Panc1 (cell line): ENCODE data around the gene MARK4. TPM values are rescaled to one million over a fixed set of nuclear protein-coding genes. Genes with fewer than 3 reads are reported as not detected.

Experiments
- ATAC-seq: fragments of 200-7000 bp; cut with Tn5 transposase; 2 replicates; pipeline ENCODE4 v1.9.1; 2020; ENCODE audit warnings: mild to moderate bottlenecking, moderate library complexity
- BruUV-seq: library from RNA; stranded (reverse); fragments of 400-500 nt; replicated peaks from 2 replicates; lab custom pipeline; 2021; lab: Mats Ljungman, UMichigan
- CTCF ChIA-PET: fragments of 300-600 bp; sonication (Branson Sonifier 250); formaldehyde crosslinking; loops from one replicate; lab custom pipeline; 2022; ENCODE audit warnings: antibody characterized with exemption; lab: Charles Lee
- POLR2A ChIA-PET: fragments of 300-600 bp; sonication (Branson Sonifier 250); formaldehyde crosslinking; loops from one replicate; lab custom pipeline; 2022; ENCODE audit warnings: antibody characterized with exemption; lab: Charles Lee
- DNase-seq: peaks from one replicate; pipeline ENCODE4 v3.0.0-alpha.2; 2010; ENCODE audit warnings: low read depth, low spot score
- H3K27ac ChIP-seq: 2 replicates; pipeline ENCODE4 v1.5.1; 2011; ENCODE audit warnings: mild to moderate bottlenecking, low read length, inconsistent platforms
- H3K27me3 ChIP-seq: fragments of 200-500 bp; sonication (Bioruptor generic); 2 replicates; pipeline ENCODE4 v1.6.0; 2014; ENCODE audit warnings: low read length, inconsistent platforms; ENCODE audit not compliant: control insufficient read depth, insufficient read depth
- H3K36me3 ChIP-seq: fragments of 200-500 bp; sonication (Bioruptor generic); 2 replicates; pipeline ENCODE4 v1.5.1; 2014; ENCODE audit warnings: inconsistent platforms, mild to moderate bottlenecking, low read length, moderate library complexity; ENCODE audit not compliant: control insufficient read depth, insufficient read depth
- H3K4me1 ChIP-seq: 2 replicates; pipeline ENCODE4 v1.5.1; 2011; ENCODE audit warnings: inconsistent platforms, mild to moderate bottlenecking, low read length, moderate library complexity; ENCODE audit not compliant: control insufficient read depth, insufficient read depth
- H3K4me3 ChIP-seq, 2 experiments: 2 replicates each; pipeline ENCODE4 v1.5.1; 2011 to 2012; ENCODE audit warnings: low read depth in 2 of 2, low read length in 2 of 2, mild to moderate bottlenecking in 2 of 2, inconsistent platforms in 1 of 2, moderate library complexity in 1 of 2
- H3K9me3 ChIP-seq: fragments of 200-500 bp; sonication (Bioruptor generic); 2 replicates; pipeline ENCODE4 v1.5.1; 2014; ENCODE audit warnings: low read depth, mild to moderate bottlenecking, inconsistent platforms, low read length, moderate library complexity; ENCODE audit not compliant: control insufficient read depth, insufficient read depth
- POLR2AphosphoS5 ChIP-seq: IDR thresholded peaks from 2 replicates; pipeline ENCODE4 v1.6.1; 2012; ENCODE audit warnings: mild to moderate bottlenecking, low read depth, low read length, moderate library complexity
- SIN3A ChIP-seq: IDR thresholded peaks from 2 replicates; pipeline ENCODE4 v1.6.1; 2012; ENCODE audit warnings: low read depth, mild to moderate bottlenecking, low read length, moderate library complexity, borderline replicate concordance; ENCODE audit not compliant: insufficient read depth
- TCF7L2 ChIP-seq: IDR thresholded peaks from 2 replicates; pipeline ENCODE4 v1.6.1; 2011; ENCODE audit warnings: mild to moderate bottlenecking, low read depth, low read length, inconsistent platforms
- in situ Hi-C: cut with HindIII; loops from 2 replicates; pipeline ENCODE4 v1.10.0; 2016; ENCODE audit warnings: low sequenced_read_pairs, low pct_unique_long_range_greater_than_20kb
- intact Hi-C: fragments of 100-400 bp; cut with micrococcal nuclease; formaldehyde crosslinking; loops from one replicate; pipeline ENCODE4 v1.10.0; 2022; ENCODE audit not compliant: unreplicated experiment
- total RNA-seq: library from RNA; stranded (reverse); gene quantifications from one replicate; pipeline ENCODE4 v1.2.1, GENCODE V29; 2021; ENCODE audit not compliant: unreplicated experiment
- TF ChIP-seq, protein P1 (sequence below): fragments of 450-650 bp; IDR thresholded peaks from 2 replicates; pipeline ENCODE4 v1.5.1; 2017; ENCODE audit warnings: mild to moderate bottlenecking
- TF ChIP-seq, protein P2 (sequence below), 2 experiments: IDR thresholded peaks; 2 replicates each; pipeline ENCODE4 v1.6.1; 2011 to 2012; ENCODE audit warnings: low read depth in 2 of 2, control low read depth in 1 of 2, low read length in 1 of 2, mild to moderate bottlenecking in 1 of 2, moderate library complexity in 1 of 2; ENCODE audit not compliant: insufficient read depth in 1 of 2

The MARK4 gene
- total RNA-seq, 1 experiment from 2014 or later, result 21.6 TPM

DNA sequence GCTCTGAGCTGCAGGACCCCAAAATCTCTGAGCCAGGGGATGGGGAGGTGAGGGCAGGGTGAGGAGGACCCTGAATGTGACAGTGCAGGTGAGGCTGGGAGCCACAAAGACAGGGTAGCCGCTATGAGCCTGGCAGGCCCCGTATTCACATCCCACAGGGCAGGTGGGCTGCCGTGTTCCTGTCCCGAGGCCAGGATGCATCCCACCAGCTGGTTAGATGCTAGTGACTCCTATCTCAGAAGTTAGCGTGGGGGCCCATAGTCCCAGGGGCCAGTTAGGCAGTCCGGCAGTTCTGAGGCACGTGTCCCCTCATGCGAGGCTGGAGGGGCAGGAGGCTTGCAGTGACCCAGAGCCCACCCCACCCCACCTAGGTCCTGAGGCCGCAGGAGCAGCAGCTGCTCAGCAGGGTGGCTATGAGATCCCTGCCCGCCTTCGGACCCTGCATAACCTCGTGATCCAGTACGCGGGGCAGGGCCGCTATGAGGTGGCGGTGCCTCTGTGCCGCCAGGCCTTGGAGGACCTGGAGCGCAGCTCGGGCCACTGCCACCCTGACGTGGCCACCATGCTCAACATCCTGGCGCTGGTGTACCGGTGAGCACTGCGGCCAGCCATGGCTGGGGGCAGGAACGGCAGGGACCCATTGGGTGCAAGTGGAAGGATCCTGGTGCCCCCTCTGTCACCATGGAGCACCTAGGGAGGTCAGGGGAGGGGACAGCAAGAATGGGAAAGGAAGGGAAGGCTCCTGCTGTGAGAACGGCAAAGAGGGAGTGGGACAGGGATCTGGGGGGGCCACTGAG lies 96.7 kb downstream of the MARK4 start:
- Histone ChIP-seq H3K4me3 (no peak overlapping the region), H3K4me1 (no peaks in the 10 kb centered on the region), H3K27me3 (no peaks in the 10 kb centered on the region), H3K27ac (no peak overlapping the region), H3K36me3 (no peaks in the 10 kb centered on the region), H3K9me3 (no peaks in the 10 kb centered on the region)
- intact Hi-C loops (no loop called here), in situ Hi-C loops (no loop called here)
- POLR2A ChIA-PET, result no interaction called here
- BruUV-seq, result no TSS peak
- DNase-seq, result no peak
- TF ChIP-seq, protein P1, sequence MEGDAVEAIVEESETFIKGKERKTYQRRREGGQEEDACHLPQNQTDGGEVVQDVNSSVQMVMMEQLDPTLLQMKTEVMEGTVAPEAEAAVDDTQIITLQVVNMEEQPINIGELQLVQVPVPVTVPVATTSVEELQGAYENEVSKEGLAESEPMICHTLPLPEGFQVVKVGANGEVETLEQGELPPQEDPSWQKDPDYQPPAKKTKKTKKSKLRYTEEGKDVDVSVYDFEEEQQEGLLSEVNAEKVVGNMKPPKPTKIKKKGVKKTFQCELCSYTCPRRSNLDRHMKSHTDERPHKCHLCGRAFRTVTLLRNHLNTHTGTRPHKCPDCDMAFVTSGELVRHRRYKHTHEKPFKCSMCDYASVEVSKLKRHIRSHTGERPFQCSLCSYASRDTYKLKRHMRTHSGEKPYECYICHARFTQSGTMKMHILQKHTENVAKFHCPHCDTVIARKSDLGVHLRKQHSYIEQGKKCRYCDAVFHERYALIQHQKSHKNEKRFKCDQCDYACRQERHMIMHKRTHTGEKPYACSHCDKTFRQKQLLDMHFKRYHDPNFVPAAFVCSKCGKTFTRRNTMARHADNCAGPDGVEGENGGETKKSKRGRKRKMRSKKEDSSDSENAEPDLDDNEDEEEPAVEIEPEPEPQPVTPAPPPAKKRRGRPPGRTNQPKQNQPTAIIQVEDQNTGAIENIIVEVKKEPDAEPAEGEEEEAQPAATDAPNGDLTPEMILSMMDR, result no peak
- TF ChIP-seq SIN3A (no peak), POLR2AphosphoS5 (no peak), TCF7L2 (no peak)
- TF ChIP-seq, protein P2, sequence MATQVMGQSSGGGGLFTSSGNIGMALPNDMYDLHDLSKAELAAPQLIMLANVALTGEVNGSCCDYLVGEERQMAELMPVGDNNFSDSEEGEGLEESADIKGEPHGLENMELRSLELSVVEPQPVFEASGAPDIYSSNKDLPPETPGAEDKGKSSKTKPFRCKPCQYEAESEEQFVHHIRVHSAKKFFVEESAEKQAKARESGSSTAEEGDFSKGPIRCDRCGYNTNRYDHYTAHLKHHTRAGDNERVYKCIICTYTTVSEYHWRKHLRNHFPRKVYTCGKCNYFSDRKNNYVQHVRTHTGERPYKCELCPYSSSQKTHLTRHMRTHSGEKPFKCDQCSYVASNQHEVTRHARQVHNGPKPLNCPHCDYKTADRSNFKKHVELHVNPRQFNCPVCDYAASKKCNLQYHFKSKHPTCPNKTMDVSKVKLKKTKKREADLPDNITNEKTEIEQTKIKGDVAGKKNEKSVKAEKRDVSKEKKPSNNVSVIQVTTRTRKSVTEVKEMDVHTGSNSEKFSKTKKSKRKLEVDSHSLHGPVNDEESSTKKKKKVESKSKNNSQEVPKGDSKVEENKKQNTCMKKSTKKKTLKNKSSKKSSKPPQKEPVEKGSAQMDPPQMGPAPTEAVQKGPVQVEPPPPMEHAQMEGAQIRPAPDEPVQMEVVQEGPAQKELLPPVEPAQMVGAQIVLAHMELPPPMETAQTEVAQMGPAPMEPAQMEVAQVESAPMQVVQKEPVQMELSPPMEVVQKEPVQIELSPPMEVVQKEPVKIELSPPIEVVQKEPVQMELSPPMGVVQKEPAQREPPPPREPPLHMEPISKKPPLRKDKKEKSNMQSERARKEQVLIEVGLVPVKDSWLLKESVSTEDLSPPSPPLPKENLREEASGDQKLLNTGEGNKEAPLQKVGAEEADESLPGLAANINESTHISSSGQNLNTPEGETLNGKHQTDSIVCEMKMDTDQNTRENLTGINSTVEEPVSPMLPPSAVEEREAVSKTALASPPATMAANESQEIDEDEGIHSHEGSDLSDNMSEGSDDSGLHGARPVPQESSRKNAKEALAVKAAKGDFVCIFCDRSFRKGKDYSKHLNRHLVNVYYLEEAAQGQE (IDR thresholded peaks at IDR 0.05; ENCODE audit: insufficient read depth in 1 of 2, low read depth in 2 of 2, low read length in 1 of 2), result no peak
- CTCF ChIA-PET, result no interaction called here
- ATAC-seq, result no peak

DNA sequence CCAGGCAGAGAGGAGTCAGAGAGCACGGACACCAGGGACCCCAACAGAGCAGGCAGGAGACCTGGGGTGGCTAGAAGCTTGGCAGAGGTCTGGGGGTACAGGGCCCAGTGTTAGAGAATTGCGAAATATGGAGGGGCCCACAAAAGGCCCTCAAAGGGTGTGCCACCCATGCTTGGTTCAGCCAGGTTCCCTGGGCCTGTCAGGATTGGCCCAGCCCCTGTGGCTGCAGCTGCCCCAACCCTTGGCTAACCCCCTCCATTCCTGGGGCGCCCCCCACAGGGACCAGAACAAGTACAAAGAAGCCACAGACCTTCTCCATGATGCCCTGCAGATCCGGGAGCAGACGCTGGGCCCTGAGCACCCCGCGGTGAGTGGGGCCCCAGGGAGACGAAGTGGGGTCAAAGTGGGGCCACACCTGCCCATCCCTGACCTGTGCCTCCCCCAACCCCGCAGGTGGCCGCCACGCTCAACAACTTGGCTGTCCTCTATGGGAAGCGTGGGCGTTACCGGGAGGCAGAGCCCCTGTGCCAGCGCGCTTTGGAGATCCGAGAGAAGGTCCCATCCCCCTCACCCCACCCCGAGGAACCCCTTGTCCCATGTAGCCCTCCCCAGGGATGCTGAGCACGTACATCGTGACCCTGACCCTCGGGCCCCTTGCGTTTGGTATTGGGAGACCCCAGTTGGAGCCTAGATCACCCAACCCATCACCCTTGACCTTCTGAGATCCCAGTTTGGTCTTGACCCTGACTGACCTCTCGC lies 97.5 kb downstream of the MARK4 start:
- Histone ChIP-seq H3K9me3 (no peaks in the 10 kb centered on the region), H3K36me3 (no peaks in the 10 kb centered on the region), H3K27me3 (no peaks in the 10 kb centered on the region), H3K4me1 (no peaks in the 10 kb centered on the region), H3K4me3 (no peak overlapping the region), H3K27ac (no peak overlapping the region)
- TF ChIP-seq POLR2AphosphoS5, result no peak
- TF ChIP-seq, protein P1, result no peak
- TF ChIP-seq TCF7L2, result no peak
- TF ChIP-seq, protein P2 (IDR thresholded peaks at IDR 0.05; ENCODE audit: insufficient read depth in 1 of 2, low read depth in 2 of 2, low read length in 1 of 2), result no peak
- no peak for TF ChIP-seq SIN3A
- ATAC-seq (no peak), DNase-seq (no peak)
- BruUV-seq, result no TSS peak
- ChIA-PET POLR2A (no interaction called here), CTCF (no interaction called here)
- in situ Hi-C loops (no loop called here), intact Hi-C loops (no loop called here)
